GM21390 (cell line): Measurements from ENCODE around the gene STK24.
"Not testable (repeated sequence)": the region's sequence is repeated elsewhere in the genome, so short reads cannot be mapped to it uniquely, and the experiment has no call there.

Experiments used
- ATAC-seq: cut with Tn5 transposase; IDR thresholded peaks from one replicate; pipeline ENCODE4 v1.9.1; 2021; ENCODE audit not compliant: unreplicated experiment

STK24 gene

GRCh38 chr13:98584668-98585397 lies 7.9 kb upstream of the STK24 start:
- no peak for ATAC-seq

- ATAC-seq, result no peak
Observed at GRCh38 chr13:98582947-98583346, 6.0 kb upstream of the STK24 start.

- no peak for ATAC-seq
Observed at GRCh38 chr13:98581971-98582702, 5.2 kb upstream of the STK24 start.

- ATAC-seq, result no peak
Observed at GRCh38 chr13:98581381-98581780, 4.5 kb upstream of the STK24 start.

GRCh38 chr13:98580420-98580819 lies 3.5 kb upstream of the STK24 start:
- no peak for ATAC-seq

GRCh38 chr13:98577836-98578285 lies 954 bp upstream of the STK24 start:
- no peak for ATAC-seq

GRCh38 chr13:98576200-98576945 lies 534 bp downstream of the STK24 start:
- peak; percentile 36 for ATAC-seq

- no peak for ATAC-seq
Observed at GRCh38 chr13:98575904-98576199, 1.1 kb downstream of the STK24 start.

- ATAC-seq, result no peak
Observed at GRCh38 chr13:98575009-98575903, 1.7 kb downstream of the STK24 start.

- no peak for ATAC-seq
Observed at GRCh38 chr13:98571955-98572662, 4.8 kb downstream of the STK24 start.

GRCh38 chr13:98570929-98571372 lies 6.0 kb downstream of the STK24 start:
- ATAC-seq, result peak; percentile 91

GRCh38 chr13:98569494-98570367 lies 7.2 kb downstream of the STK24 start:
- not testable (repeated sequence) for ATAC-seq

- ATAC-seq, result no peak
Observed at GRCh38 chr13:98568918-98569317, 8.0 kb downstream of the STK24 start.

GRCh38 chr13:98567140-98567539 lies 9.8 kb downstream of the STK24 start:
- ATAC-seq, result no peak

GRCh38 chr13:98565726-98566565 lies 11.0 kb downstream of the STK24 start:
- no peak for ATAC-seq

GRCh38 chr13:98564204-98564603 lies 12.7 kb downstream of the STK24 start:
- ATAC-seq, result no peak

- peak; percentile 62 for ATAC-seq
Observed at GRCh38 chr13:98563071-98563470, 13.8 kb downstream of the STK24 start.

- no peak for ATAC-seq
Observed at GRCh38 chr13:98559169-98559568, 17.7 kb downstream of the STK24 start.
